HepG2 (cell line): ENCODE data around the gene CD83. TPM values are rescaled to one million over a fixed set of nuclear protein-coding genes. Genes with fewer than 3 reads are reported as not detected.

Experiments used
- ATAC-seq: fragments of 200-7000 bp; cut with Tn5 transposase; 3 replicates; pipeline ENCODE4 v1.9.1; 2020; ENCODE audit warnings: mild to moderate bottlenecking, moderate library complexity
- BruUV-seq: library from RNA; stranded (reverse); fragments of 400-500 nt; replicated peaks from 2 replicates; lab custom pipeline; 2021; lab: Mats Ljungman, UMichigan
- CTCF ChIA-PET: fragments of 300-600 bp; formaldehyde crosslinking; extraction: SDS; loops from one replicate; lab custom pipeline; 2021; ENCODE audit warnings: low total read pairs, inconsistent platforms, low intra/inter-chr PET ratio; lab: Yijun Ruan, JAX
- POLR2A ChIA-PET: fragments of 350-600 bp; sonication (Branson Sonifier 250); formaldehyde crosslinking; loops from one replicate; lab custom pipeline; 2020; ENCODE audit warnings: antibody characterized with exemption, inconsistent platforms; lab: Yijun Ruan, JAX
- DNase-seq: peaks from one replicate; pipeline ENCODE4 v3.0.0-alpha.2; 2015; ENCODE audit warnings: low spot score
- FAIRE-seq: peaks from 3 replicates; lab custom pipeline; 2011; peaks lifted over from hg19 to GRCh38; lab: Jason Lieb, UNC
- H2AFZ ChIP-seq: one replicate; pipeline ENCODE4 v1.6.1; 2011; ENCODE audit warnings: low read length, inconsistent platforms
- H3K27ac ChIP-seq: fragments of 300-600 bp; 3 replicates; pipeline ENCODE4 v1.8.0; 2011; ENCODE audit warnings: mixed run types, mild to moderate bottlenecking, mixed read lengths, low read length, inconsistent platforms; ENCODE audit not compliant: insufficient read depth; ENCODE audit errors: extremely low read length
- H3K27me3 ChIP-seq, 2 experiments: fragments of 200-600 bp in 1 of 2; 2 replicates in 1 of 2; 3 replicates in 1 of 2; pipeline versions ENCODE4 v1.6.0 to v1.8.0; 2011; ENCODE audit warnings: low read length in 2 of 2, mild to moderate bottlenecking in 2 of 2, moderate library complexity in 2 of 2, inconsistent platforms in 1 of 2; ENCODE audit not compliant: insufficient read depth in 2 of 2, control insufficient read depth in 1 of 2
- H3K36me3 ChIP-seq, 2 experiments: fragments of 200-600 bp in 1 of 2; replicated peaks in 1 of 2; 2 replicates in 1 of 2; 3 replicates in 1 of 2; pipeline versions ENCODE4 v1.5.1 to v1.8.0; 2011; ENCODE audit warnings: low read length in 2 of 2, inconsistent platforms in 1 of 2; ENCODE audit not compliant: insufficient read depth in 2 of 2, control insufficient read depth in 1 of 2
- H3K4me1 ChIP-seq: 2 replicates; pipeline ENCODE4 v1.5.1; 2012; ENCODE audit warnings: low read length, inconsistent platforms; ENCODE audit not compliant: insufficient read depth
- H3K4me2 ChIP-seq: 2 replicates; pipeline ENCODE4 v1.6.0; 2011; ENCODE audit warnings: low read depth, low read length, inconsistent platforms
- H3K4me3 ChIP-seq, 3 experiments: fragments of 200-600 bp in 1 of 3; sonication (generic), shearing (Covaris generic) in 1 of 3; replicated peaks in 1 of 3; 2 replicates each; pipeline ENCODE4 v1.5.1; 2011 to 2016; ENCODE audit warnings: low read length in 3 of 3, inconsistent platforms in 2 of 3, low read depth in 2 of 3, mild to moderate bottlenecking in 2 of 3, control low read depth in 1 of 3, mixed read lengths in 1 of 3; ENCODE audit not compliant: insufficient read depth in 1 of 3
- H3K79me2 ChIP-seq: one replicate; pipeline ENCODE4 v1.6.1; 2011; ENCODE audit warnings: low read length, inconsistent platforms; ENCODE audit not compliant: insufficient read depth
- H3K9ac ChIP-seq: 2 replicates; pipeline ENCODE4 v1.6.0; 2011; ENCODE audit warnings: mild to moderate bottlenecking, low read depth, low read length, inconsistent platforms; ENCODE audit not compliant: insufficient read depth
- H3K9me3 ChIP-seq: 2 replicates; pipeline ENCODE4 v1.5.1; 2012; ENCODE audit warnings: mild to moderate bottlenecking, low read length
- H4K20me1 ChIP-seq: 2 replicates; pipeline ENCODE4 v1.6.0; 2011; ENCODE audit warnings: inconsistent platforms, mild to moderate bottlenecking, low read length, moderate library complexity; ENCODE audit not compliant: insufficient read depth
- ARHGAP35 ChIP-seq: sonication (generic); formaldehyde crosslinking; IDR thresholded peaks from 2 replicates; pipeline ENCODE4 v1.9.0; 2022; ENCODE audit warnings: mild to moderate bottlenecking, inconsistent platforms, moderate library complexity, missing genetic modification reagents, borderline replicate concordance
- ATAD3A ChIP-seq: sonication (generic); formaldehyde crosslinking; IDR thresholded peaks from 2 replicates; pipeline ENCODE4 v1.4.0; 2020; ENCODE audit warnings: missing genetic modification reagents
- CREBL2 ChIP-seq: sonication (generic); formaldehyde crosslinking; IDR thresholded peaks from 2 replicates; pipeline ENCODE4 v1.8.1; 2023; ENCODE audit warnings: missing genetic modification reagents, mild to moderate bottlenecking, borderline replicate concordance
- DRAP1 ChIP-seq: IDR thresholded peaks from 2 replicates; pipeline ENCODE4 v1.6.1; 2016; ENCODE audit warnings: missing genetic modification reagents, missing compliant biosample characterization
- GPN1 ChIP-seq: sonication (generic); formaldehyde crosslinking; IDR thresholded peaks from 2 replicates; pipeline ENCODE4 v1.5.1; 2020; ENCODE audit warnings: missing genetic modification reagents, borderline replicate concordance
- MAF1 ChIP-seq: sonication (generic); formaldehyde crosslinking; IDR thresholded peaks from 2 replicates; pipeline ENCODE4 v1.5.0; 2020; ENCODE audit warnings: missing genetic modification reagents, borderline replicate concordance
- MTF2 ChIP-seq: sonication (generic); formaldehyde crosslinking; IDR thresholded peaks from 2 replicates; pipeline ENCODE4 v1.5.0; 2020; ENCODE audit warnings: missing genetic modification reagents, borderline replicate concordance
- RFXAP ChIP-seq: sonication (generic); formaldehyde crosslinking; IDR thresholded peaks from 2 replicates; pipeline ENCODE4 v1.4.0; 2020; ENCODE audit warnings: missing genetic modification reagents, borderline replicate concordance
- SPEN ChIP-seq: sonication (generic); formaldehyde crosslinking; IDR thresholded peaks from 2 replicates; pipeline ENCODE4 v1.5.1; 2020; ENCODE audit warnings: low read depth, mild to moderate bottlenecking, missing genetic modification reagents
- ZIK1 ChIP-seq: sonication (generic); formaldehyde crosslinking; IDR thresholded peaks from 2 replicates; pipeline ENCODE4 v1.5.0; 2020; ENCODE audit warnings: mild to moderate bottlenecking, low read depth, missing genetic modification reagents, borderline replicate concordance
- ZMYM4 ChIP-seq: sonication (generic); formaldehyde crosslinking; IDR thresholded peaks from 2 replicates; pipeline ENCODE4 v1.8.1; 2023; ENCODE audit warnings: mild to moderate bottlenecking, missing genetic modification reagents
- ZNF235 ChIP-seq: sonication (generic); formaldehyde crosslinking; IDR thresholded peaks from 2 replicates; pipeline ENCODE4 v1.8.1; 2023; ENCODE audit warnings: mild to moderate bottlenecking, missing genetic modification reagents, borderline replicate concordance
- ZNF296 ChIP-seq: sonication (generic); formaldehyde crosslinking; conservative IDR thresholded peaks from 2 replicates; pipeline ENCODE4 v1.5.0; 2020; ENCODE audit warnings: mild to moderate bottlenecking, missing genetic modification reagents
- ZNF333 ChIP-seq: sonication (generic); formaldehyde crosslinking; IDR thresholded peaks from 2 replicates; pipeline ENCODE4 v1.4.0; 2020; ENCODE audit warnings: mild to moderate bottlenecking, missing genetic modification reagents, borderline replicate concordance
- ZNF576 ChIP-seq: sonication (generic); formaldehyde crosslinking; IDR thresholded peaks from 2 replicates; pipeline ENCODE4 v1.4.0; 2020; ENCODE audit warnings: mild to moderate bottlenecking, missing genetic modification reagents
- ZNF644 ChIP-seq: IDR thresholded peaks from 2 replicates; pipeline ENCODE4 v1.6.1; 2016; ENCODE audit warnings: low read depth
- ZNF740 ChIP-seq: sonication (generic); formaldehyde crosslinking; IDR thresholded peaks from 2 replicates; pipeline ENCODE4 v1.4.0; 2020; ENCODE audit warnings: missing genetic modification reagents
- WGBS: methylation state at CpG from one replicate; pipeline ENCODE4 v1.1.6; 2017; ENCODE audit warnings: low lambda C conversion rate; 5-methylcytosine and 5-hydroxymethylcytosine counted together
- in situ Hi-C: cut with HindIII; loops from 2 replicates; pipeline ENCODE4 v1.10.0; 2017; ENCODE audit warnings: low pct_unique_long_range_greater_than_20kb; ENCODE audit not compliant: extremely low pct_ligation_motif_present
- intact Hi-C: fragments of 100-400 bp; cut with micrococcal nuclease; formaldehyde crosslinking; loops from one replicate; pipeline ENCODE4 v1.10.0; 2022; ENCODE audit not compliant: unreplicated experiment
- polyA plus RNA-seq, 8 experiments: library from polyadenylated mRNA; depleted of rRNA in 3 of 8; stranded (reverse) in 7 of 8; unstranded in 1 of 8; fragments of >200 nt; fragmentation: Illumina TruSeq in 4 of 8; extraction: Trizol in 4 of 8; gene quantifications; 2 replicates each; pipeline versions ENCODE4 v1.2.1 to v1.2.3, GENCODE V29; 2011 to 2016; ENCODE audit warnings: low read depth in 4 of 8, missing spikeins in 1 of 8, mixed read lengths in 1 of 8; ENCODE audit not compliant: insufficient read depth in 1 of 8
- total RNA-seq, 5 experiments: library from RNA; depleted of rRNA; stranded (reverse); fragments of >200 nt; fragmentation: Illumina TruSeq; extraction: Trizol; gene quantifications; 2 replicates each; pipeline ENCODE4 v1.2.3, GENCODE V29; 2016; ENCODE audit warnings: low read depth in 1 of 5

The CD83 gene
- total and polyA plus RNA-seq, 2 of the 13 experiments (the other 11 are each of a cell fraction or from before 2014, with no cell fraction given) = 0.46 to 2.3 TPM

GRCh38 chr6:14176429-14176828 is 58.9 kb downstream of the CD83 start:
- Histone ChIP-seq H4K20me1 (no peaks in the 10 kb centered on the region), H3K4me2 (no peak overlapping the region), H3K27me3 (peaks cover 0 to 6% of the 10 kb centered on the region in 2 experiments; a peak in 1 of 5 replicates), H3K9ac (no peak overlapping the region), H3K9me3 (peaks cover 3% of the 10 kb centered on the region; the same call in 1 of the 2 replicates), H2AFZ (no peak overlapping the region), H3K4me1 (no peaks in the 10 kb centered on the region), H3K79me2 (no peaks in the 10 kb centered on the region), H3K36me3 (no peaks in the 10 kb centered on the region), H3K4me3 (no peak overlapping the region), H3K27ac (no peak overlapping the region)
- no TSS peak for BruUV-seq
- no peak for DNase-seq
- in situ Hi-C loops = no loop called here
- POLR2A ChIA-PET = no interaction called here
- ATAC-seq = no peak
- TF ChIP-seq ARHGAP35 (CRISPR knock-in tag) = no peak
- TF ChIP-seq GPN1 (CRISPR knock-in tag) = no peak
- no peak for TF ChIP-seq ZNF235 (CRISPR knock-in tag)
- no peak for TF ChIP-seq ZNF576 (CRISPR knock-in tag)
- no peak for TF ChIP-seq RFXAP (CRISPR knock-in tag)
- TF ChIP-seq ZIK1 = no peak
- TF ChIP-seq DRAP1 (CRISPR knock-in tag) = no peak
- TF ChIP-seq ZMYM4 (CRISPR knock-in tag) = no peak
- TF ChIP-seq ZNF333 (CRISPR knock-in tag) = no peak
- TF ChIP-seq MAF1 (CRISPR knock-in tag) = no peak
- no peak for TF ChIP-seq ATAD3A (CRISPR knock-in tag)
- no peak for TF ChIP-seq CREBL2 (CRISPR knock-in tag)
- TF ChIP-seq ZNF644 (CRISPR knock-in tag) = no peak
- TF ChIP-seq ZNF296 (CRISPR knock-in tag) = no peak
- TF ChIP-seq SPEN = no peak
- TF ChIP-seq MTF2 (CRISPR knock-in tag) = no peak
- no peak for TF ChIP-seq ZNF740 (CRISPR knock-in tag)
- intact Hi-C loops = no loop called here
- CTCF ChIA-PET = no interaction called here
- WGBS = 36% methylated on average over 7 of the region's 7 CpGs
- no peak for FAIRE-seq
